NCI-H187 (cell line): ENCODE data around the gene SATB2.

Experiments used
- DNase-seq, 2 experiments: peaks; one replicate each; lab custom pipeline; 2025; lab: John Stamatoyannopoulos, UW

The SATB2 gene

DNA sequence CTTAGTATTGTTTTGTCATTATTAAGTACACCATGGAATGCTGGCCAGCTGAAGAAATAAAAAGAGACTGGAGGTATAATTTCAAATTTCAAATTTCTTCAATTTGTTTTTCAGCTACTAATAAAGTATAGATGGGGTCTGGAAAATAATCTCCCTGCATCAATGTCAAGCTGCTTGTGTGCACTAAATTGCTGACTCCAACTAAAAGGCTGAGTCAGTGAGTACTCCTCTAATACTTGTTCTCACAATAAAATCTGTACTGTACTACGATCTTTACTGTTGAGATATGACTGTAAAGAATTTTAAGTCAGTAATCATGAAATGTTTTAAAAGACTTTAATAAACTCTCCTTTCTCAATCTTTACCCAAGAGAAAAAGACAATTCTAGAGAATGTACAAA, 131.9 kb downstream of the SATB2 start:
- no peak for DNase-seq

DNA sequence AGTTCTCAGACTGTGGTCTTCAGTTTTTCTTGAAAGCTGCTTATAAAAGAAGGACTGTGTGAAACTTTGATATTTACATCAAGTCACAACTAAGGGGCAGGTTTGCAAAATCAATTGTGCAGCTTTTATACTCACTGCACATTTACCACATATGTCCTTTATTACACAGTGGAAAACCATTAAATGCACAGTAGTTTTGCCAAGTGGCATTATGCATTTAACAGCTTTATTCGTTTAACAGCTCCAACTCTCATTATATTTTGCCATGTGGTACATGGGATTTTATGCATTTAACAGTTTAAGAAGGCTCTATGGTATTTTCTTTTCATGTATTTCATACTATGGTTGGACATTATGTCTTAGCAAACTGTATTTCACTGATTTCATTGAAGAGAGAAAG, 135.6 kb downstream of the SATB2 start:
- no peak for DNase-seq

DNA sequence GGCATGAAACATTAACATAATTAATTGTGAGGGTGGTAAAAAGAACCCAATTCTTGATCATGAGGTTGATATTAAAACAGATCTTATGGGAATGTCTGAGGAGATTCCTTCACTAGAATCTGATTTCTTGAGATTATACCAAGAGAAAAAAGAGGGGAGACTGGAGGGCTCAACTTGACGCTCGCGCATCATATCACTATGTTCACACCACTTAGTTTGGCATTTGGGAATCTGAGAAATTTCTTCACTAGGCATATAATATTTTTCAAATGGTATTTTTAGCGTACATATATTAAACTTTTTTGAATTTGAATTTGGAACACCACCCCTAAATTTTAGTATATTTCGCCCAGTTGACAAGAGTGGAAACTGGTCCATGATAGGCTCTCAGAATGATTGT, 140.1 kb downstream of the SATB2 start:
- no peak for DNase-seq

DNA sequence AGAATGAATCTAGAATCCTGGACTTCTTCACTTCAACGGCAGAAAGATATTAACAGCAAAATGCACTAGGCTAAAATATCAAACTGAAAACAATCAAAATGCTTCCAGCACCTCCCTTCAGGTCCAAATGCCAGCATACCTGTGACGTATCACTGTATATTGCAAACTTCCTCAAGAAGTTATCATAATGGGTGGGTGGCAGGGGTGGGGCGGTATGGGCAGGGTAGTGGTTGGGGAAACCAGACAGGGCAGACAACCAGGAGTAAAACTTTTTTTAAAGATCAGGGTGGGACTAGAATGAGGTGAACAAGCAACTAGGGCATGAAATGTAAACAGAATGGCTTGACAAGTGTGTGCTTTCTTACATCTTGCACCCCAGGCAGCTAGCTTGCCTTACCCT, 140.9 kb downstream of the SATB2 start:
- DNase-seq, result no peak

DNA sequence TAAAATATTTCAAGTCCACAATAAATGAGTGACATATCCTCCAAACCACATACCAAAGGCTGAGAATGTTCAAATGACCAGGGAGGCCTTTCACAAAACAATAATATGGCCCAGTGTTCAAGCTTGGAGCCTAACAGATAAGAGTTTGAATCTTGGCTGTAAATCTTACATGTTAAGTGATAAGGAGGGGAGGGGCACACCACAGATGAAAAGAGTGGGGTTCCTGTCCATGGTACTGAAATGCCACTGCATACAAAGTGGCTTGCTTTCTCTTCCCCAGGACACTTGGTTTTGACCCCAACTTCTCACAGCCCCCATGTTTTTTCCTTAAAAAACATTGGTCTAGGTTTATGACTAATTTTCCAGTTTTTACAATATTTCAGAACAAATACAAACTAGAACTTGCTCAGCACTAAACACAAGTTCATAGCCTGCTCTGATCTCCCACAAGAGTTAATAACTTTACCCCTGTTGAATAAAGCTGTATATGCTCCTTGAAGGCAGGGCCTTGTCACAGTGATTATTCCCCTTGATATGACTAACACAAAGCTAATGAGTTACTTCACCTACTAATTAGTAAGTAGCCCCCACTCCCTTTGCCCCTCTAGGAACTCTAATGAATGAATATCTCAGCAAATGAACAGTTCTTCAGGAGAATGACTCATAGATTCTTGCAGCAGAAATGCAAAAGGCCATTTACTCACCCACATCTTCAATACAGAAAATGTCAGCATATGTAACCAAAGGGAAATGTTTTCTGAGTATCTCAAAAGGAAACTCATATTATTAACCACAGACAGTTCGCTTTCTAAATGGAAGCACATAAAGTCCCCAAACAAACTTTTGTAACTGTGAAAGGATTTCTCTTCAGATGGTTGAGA, 142.2 kb downstream of the SATB2 start:
- no peak for DNase-seq

DNA sequence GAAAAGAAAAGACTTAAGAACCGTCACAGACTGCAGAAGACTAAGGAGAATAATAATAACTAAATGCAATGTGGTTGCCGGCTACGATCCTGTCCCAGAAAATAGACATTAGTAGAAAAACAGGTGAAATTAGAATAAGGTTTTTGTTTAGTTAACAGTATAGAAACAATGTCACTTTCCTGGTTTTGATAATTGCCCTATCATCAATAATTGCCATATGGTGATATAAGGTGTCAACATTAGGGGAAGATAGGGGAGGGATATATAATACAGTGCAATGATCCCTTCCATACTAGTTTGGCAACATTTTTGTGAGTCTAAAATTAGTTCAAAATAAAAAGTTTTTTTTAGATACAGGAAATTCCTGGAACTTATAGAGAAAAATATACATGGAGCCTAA, 144.8 kb downstream of the SATB2 start:
- DNase-seq, result no peak

DNA sequence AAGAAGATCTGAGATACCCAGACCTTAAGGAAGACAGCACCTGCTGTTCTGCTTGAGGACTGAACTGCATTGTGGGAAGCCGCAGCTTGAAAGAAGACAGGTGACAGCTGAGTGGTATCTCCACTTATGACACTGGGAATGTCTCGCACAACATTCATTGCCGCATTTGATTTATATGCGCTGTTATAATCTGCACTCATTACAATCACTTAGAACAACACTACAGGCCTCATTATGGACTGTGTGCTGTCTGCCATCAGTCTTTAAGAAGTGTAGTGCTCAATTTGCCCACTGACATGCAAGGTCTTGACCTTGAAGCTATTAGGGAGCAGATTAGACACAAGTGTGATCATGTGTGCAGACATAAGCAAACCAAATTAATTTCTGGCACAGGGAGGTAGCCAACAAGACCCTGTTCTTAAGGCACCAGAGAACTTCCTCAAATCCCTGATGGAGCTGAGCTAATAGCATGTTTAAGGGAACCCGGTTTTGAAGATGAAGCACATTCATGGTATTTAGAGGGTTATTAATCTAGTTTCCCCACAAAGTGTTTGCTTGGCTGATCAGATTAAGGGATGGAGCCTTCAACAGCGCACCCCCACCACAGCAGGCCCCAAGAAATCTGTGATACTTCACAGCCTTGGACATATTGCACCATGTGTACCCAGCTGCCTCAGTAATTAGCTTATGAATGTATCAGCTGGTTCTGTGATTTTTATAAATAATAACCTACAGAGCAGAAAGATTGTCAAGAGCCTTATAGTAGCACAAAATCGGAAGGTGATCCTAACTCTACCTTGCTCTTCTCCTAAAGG, 146.8 kb downstream of the SATB2 start:
- peak; percentile 74 to 81 for DNase-seq

DNA sequence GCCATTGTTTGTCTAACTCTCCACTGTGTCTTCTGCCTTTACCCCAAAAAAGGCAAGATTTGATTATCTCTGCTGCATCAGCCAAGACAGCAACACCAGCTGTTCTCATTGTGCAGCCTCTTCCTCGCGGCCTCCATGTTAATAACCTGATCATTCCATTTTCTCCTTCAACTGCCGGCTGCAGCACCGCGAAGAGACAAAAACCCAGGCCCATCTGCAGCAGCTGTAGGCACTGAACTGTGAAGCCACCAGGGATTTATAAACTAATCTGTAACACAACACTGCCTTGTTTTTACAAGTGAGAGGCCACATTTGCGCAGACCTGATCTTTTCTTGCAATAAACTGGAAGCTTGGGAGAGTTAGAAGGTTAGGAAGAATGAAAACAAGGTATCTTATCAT, 147.8 kb downstream of the SATB2 start:
- peak; percentile 63 to 72 for DNase-seq

DNA sequence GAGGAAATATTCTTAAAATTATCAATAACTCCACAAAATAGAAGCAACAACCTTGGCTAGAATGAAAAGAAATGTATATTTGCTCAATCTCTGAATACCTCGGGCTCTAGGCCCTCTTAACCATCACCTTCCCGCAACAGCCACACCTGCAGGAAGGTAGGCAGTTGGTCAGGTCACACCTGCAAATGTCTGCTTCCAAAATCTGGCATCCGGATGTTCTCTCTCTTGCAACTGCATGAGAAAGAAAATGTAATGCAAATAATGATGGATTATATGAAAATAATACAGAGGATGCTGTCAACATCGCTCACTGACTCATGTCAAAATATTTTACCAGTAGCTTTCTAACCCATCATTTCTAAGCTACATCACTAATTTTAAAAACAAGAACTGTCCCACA, 148.3 kb downstream of the SATB2 start:
- DNase-seq, result no peak

DNA sequence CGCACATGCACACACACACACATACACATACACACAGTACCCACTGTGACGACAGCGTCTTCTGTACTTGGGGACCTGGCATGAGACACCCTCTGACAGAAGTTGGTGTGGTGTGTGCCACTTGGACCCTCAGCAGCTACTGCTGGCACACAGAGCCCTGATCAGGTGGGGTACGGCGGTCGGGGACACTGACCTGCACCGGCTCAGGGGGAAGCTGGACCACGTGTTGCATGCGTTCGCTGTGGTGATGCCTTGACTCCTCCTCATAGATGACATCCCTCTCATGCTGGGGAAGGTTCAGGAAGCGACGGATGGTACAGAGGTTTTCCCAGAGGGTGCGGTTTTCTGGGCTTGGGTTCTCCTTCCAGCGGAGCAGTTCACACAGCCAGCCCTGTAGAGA, 149.2 kb downstream of the SATB2 start:
- DNase-seq, result no peak

DNA sequence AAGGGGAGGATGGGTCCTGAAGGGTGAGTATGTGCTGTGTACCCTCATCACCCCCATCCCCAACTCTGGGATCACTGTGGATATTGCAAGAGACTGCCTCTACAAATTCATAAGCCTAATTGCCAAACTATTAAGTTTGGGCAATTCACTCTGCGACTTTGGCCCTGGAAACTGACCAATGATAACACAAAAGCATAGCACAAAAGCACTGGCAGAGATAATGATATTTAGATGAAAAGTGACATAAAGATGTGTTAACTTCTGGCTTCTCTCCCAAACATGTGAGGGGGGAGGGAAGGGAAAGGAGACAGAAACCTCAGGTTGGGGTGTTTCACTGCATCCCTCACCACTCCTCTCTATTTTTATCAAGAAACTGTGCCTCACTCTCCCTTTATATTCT, 150.3 kb downstream of the SATB2 start:
- DNase-seq, result no peak

DNA sequence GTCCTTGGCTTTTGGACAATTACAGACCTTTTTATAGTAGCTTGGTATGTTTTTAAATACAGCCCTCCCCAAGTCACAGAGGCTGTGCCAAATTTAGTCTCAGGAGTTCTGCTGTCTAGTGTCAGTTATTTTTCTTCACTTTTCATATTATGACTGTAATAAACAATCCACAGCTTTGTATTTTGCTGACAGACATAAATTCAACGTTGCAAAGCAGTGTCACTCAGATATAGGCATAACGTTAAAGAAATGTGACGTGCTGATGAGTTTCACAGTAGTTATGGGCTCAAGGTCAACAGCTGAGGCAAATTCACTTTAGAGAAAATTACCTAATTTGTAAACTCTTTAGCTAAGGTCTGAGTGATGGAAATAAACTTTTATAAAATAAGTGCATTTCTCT, 151.6 kb downstream of the SATB2 start:
- DNase-seq, result no peak

DNA sequence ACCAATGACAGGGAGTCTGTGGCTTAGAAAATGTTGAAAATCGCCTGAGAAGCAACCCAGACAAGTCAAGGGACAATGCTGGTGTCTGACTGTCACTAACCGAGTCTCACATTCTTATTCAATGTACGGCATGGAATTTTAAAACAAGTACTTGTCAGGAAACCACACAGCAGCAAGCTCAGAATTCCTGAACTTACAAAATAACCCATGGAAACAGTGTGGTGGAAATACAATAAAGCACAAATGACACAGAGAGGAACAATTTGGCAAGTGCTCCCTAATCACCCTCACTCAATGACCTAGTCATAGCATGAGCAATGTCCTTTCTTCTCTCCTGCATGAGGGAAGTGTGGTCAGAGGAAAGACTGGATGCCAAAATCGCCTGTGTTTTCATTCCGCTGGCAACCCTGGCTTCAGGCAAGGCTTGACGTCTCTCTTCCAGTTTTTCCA, 154.0 kb downstream of the SATB2 start:
- DNase-seq, result no peak

DNA sequence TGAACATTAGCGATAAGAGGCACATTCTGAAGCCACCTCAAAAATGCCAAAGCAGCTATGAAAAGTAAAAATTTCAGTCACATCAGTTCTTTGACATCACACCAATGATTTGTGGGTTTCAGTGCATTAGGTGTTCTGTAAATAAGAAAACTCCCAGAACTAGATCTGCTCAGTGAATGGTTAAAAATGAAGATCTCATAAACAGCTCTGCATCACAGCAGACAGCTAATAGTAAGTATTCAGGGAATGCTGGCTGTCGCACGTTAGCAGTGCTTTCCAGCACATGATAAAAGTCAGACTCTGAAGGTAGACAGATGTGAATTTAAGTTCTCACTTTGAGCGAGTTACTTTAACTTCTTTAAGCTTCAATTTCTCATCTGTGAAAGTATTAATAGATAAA, 154.9 kb downstream of the SATB2 start:
- DNase-seq, result no peak

DNA sequence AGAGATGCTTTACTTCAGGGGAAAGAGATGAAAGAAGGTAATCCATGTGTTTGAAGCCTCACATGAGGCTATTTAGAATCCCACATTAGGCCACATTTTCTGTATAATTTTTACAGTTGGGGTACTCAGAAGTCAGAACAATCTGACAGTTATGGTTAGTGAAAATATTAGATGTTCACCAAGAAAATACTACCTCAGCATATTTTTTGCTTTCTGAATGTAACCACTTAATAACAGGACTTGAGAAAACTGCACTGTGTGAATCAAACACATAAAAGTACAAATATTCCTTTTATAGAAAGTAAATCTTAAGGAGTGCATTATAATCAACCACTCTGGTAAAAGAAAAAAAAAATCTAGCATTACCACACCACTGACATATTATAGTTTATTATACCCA, 169.3 kb downstream of the SATB2 start:
- DNase-seq, result no peak

DNA sequence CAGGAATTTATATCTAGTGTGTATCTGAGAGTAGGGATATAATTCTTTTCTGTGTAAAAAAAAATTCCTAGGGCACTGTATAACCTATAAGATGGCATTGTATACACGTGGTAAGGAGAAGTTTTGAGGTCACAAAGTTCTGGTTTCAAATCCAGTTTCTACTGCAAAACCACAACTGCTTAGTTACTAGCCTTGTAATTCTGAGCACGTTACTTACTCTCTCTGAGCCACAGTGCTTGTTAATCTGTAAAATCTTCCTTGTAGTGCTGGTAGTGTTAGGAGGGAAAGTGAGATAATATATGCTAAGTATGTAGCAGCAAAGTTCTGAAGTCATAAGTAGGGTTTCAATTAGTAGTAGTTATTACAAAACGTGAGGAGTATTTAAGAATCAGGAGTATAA, 175.4 kb downstream of the SATB2 start:
- no peak for DNase-seq

DNA sequence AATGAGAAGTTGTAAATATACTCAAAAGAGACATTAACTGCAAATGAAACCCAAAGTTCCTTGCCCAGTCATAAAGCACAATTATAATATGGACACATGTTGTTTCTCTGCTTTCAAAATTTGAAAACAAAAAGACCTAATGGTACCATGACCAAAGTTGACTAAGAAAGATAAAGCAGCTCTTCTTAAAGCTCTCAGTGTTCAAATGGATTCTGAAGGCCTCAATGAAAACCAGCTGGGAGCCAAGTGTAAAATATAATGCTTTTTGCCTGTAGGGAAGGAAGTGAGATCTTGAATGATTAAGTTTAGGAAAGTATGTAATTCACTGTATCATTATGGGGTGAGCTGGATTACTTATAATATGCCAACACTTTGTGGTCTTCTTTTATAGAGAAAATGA, 178.6 kb downstream of the SATB2 start:
- DNase-seq, result no peak

DNA sequence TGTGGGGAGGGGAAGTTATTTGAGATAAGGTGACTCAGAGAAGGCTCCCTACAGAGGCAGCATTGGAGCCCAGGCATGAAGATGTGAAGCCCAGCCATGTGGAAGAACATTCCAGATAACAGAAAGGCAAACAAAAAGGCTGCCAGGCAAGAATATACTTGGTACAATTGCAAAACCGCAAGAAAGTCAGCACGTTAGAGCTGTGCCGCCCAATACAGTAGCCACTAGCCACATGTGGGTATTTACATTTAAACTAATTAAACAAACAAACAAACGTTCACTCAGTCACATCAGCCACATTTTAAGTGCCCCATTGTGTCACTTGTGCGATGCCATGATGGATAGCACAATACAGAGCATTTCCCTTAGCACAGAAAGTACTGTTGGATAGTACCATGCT, 179.6 kb downstream of the SATB2 start:
- DNase-seq, result no peak

DNA sequence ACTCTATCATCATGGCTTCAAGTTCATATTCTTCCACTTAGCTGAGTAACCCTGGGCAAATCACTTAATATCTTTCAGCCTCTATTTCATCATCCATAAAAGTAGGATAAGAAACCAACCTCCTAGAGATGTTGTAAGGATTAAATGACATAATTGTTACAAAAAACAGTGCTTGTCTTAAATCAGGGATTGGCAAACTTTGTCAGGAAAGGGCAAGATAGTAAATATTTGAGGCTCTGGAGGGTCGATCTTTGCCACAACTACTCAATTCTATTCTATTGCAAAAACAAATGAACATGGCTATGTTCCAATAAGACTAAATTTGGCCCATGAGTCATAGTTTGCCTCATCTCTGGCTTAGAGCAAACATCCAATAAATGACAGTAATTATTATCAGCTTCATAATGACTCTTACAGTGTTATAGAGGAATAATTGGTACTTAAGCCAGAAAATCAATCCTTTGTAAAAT, 184.7 kb downstream of the SATB2 start:
- no peak for DNase-seq

DNA sequence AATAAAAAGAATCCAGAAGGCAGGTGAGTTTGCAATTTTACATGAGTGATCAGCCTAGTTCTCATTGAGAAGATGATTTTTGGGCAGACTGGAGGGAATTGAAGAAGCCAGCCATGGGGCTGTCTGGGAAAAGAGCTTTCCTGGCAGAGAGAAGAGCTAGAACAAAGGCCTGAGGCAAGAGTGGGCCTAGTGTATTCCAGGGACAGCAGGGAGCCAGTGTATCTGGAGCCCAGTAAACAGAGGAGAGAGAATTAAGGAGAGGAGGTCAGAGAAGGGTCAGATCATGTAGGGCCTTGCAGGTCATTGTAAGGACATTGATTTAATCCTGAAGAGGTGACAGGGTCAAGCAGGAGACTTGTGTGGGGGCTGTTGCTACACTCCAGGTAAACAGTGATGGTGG, 195.8 kb downstream of the SATB2 start:
- DNase-seq, result no peak

DNA sequence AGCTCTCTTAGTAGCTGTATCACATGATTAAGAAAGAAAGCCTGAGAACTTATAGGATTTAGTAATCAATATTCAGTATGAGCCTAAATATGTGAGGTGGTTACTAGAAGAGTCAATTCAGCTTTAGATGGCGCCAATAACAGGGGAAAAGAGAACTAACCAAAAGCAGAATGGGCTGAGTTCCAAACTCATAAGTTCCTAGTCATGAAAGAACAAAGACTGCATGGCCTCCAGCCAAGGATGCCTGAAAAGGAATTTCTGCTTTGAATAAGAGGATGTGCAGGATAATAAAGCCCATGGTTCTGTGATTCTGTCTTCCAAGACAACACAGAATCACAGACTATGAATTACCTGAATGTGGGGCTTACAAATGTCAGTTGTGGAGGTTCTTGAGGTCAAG, 196.5 kb downstream of the SATB2 start:
- no peak for DNase-seq

DNA sequence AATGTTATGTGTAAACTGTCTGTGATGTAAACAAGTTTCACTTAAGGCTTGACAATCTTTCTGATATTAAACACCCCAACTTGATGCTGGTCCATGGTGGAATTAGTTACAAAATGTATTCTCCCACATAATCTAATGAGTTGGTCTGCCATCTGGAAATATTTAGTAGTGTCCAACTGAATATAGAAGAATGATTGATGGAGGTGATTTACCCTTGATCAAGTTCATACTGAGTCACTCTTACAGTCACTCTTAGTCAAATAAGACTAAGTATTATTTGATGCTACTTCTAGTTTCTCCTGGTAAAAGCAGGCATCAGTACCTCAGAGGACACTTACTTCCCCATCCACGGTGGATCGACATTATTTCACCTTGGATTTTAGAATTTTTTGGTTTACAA, 198.1 kb downstream of the SATB2 start:
- no peak for DNase-seq

DNA sequence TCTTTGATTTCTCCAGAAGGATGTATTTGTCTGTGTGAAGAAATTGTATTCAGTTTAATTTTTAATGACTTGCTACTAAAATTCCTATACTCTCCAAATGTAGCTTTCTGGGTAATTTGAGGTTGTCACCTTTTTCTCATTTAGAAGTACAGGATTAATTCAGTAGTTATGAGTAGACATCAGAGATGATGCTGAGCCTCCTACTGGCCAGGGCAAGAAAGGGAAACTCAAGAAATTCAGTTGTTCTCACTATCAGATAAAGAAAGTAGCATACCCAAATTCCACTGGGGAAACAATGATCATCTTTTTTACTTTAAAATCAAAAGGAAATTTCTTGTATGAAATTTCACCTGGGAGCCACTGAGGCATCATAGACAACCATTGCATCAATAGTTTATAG, 199.4 kb downstream of the SATB2 start:
- no peak for DNase-seq
